Measurements from ENCODE around the gene KCNJ12.
"Not testable (repeated sequence)": the region's sequence is repeated elsewhere in the genome, so short reads cannot be mapped to it uniquely, and the experiment has no call there.

- TF ChIP-seq, protein P1, sequence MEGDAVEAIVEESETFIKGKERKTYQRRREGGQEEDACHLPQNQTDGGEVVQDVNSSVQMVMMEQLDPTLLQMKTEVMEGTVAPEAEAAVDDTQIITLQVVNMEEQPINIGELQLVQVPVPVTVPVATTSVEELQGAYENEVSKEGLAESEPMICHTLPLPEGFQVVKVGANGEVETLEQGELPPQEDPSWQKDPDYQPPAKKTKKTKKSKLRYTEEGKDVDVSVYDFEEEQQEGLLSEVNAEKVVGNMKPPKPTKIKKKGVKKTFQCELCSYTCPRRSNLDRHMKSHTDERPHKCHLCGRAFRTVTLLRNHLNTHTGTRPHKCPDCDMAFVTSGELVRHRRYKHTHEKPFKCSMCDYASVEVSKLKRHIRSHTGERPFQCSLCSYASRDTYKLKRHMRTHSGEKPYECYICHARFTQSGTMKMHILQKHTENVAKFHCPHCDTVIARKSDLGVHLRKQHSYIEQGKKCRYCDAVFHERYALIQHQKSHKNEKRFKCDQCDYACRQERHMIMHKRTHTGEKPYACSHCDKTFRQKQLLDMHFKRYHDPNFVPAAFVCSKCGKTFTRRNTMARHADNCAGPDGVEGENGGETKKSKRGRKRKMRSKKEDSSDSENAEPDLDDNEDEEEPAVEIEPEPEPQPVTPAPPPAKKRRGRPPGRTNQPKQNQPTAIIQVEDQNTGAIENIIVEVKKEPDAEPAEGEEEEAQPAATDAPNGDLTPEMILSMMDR (IDR thresholded peaks at IDR 0.05): not testable (repeated sequence)
- TF ChIP-seq POLR2A (IDR thresholded peaks at IDR 0.05): not testable (repeated sequence)
These were observed 26.7 kb upstream of the KCNJ12 start for GRCh38 chr17:21349358-21350050.
